Fibroblast of lung (primary cell): ENCODE data around the gene RPS6KA3. TPM values are rescaled to one million over a fixed set of nuclear protein-coding genes. Genes with fewer than 3 reads are reported as not detected.
"Not testable (repeated sequence)": the region's sequence is repeated elsewhere in the genome, so short reads cannot be mapped to it uniquely, and the experiment has no call there.

Source experiments
- DNase-seq, 2 donors: peaks; one replicate each; pipeline versions ENCODE4 v3.0.0 to v3.0.0-alpha.2; 2010; ENCODE audit warnings: low read depth in 2 of 2
- H2AFZ ChIP-seq: 2 replicates; pipeline ENCODE4 v1.5.1; 2012; ENCODE audit warnings: low read length, control low read depth, inconsistent platforms
- H3K27ac ChIP-seq: 2 replicates; pipeline ENCODE4 v1.5.1; 2011; ENCODE audit warnings: low read length, control low read depth; ENCODE audit not compliant: insufficient read depth
- H3K27me3 ChIP-seq: 2 replicates; pipeline ENCODE4 v1.5.1; 2011; ENCODE audit warnings: mild to moderate bottlenecking, low read length; ENCODE audit not compliant: control insufficient read depth, insufficient read depth
- H3K36me3 ChIP-seq: 2 replicates; pipeline ENCODE4 v1.5.1; 2011; ENCODE audit warnings: low read length; ENCODE audit not compliant: control insufficient read depth, insufficient read depth
- H3K4me1 ChIP-seq: 2 replicates; pipeline ENCODE4 v1.5.1; 2011; ENCODE audit warnings: low read length; ENCODE audit not compliant: control insufficient read depth, insufficient read depth; ENCODE audit errors: extremely low read depth
- H3K4me2 ChIP-seq: 2 replicates; pipeline ENCODE4 v1.5.1; 2011; ENCODE audit warnings: low read length, control low read depth; ENCODE audit not compliant: insufficient read depth; ENCODE audit errors: extremely low read depth
- H3K4me3 ChIP-seq, 4 experiments: fragments of 200-600 bp in 1 of 4; sonication (generic) in 1 of 4; replicated peaks in 1 of 4; 2 replicates each; pipeline ENCODE4 v1.5.1; 2011 to 2016; ENCODE audit warnings: low read length in 4 of 4, low read depth in 3 of 4, mild to moderate bottlenecking in 3 of 4, control low read depth in 2 of 4, inconsistent platforms in 1 of 4, mixed read lengths in 1 of 4; ENCODE audit not compliant: insufficient read depth in 1 of 4; ENCODE audit errors: control extremely low read depth in 1 of 4
- H3K79me2 ChIP-seq: 2 replicates; pipeline ENCODE4 v1.5.1; 2012; ENCODE audit warnings: mild to moderate bottlenecking, low read length, inconsistent platforms; ENCODE audit not compliant: control insufficient read depth, insufficient read depth
- H3K9ac ChIP-seq: 2 replicates; pipeline ENCODE4 v1.5.1; 2011; ENCODE audit warnings: mild to moderate bottlenecking, low read length, control low read depth; ENCODE audit not compliant: insufficient read depth
- H3K9me3 ChIP-seq: 2 replicates; pipeline ENCODE4 v1.5.1; 2012; ENCODE audit warnings: low read depth, low read length; ENCODE audit not compliant: control insufficient read depth, insufficient read depth
- H4K20me1 ChIP-seq: 2 replicates; pipeline ENCODE4 v1.5.1; 2011; ENCODE audit warnings: low read length; ENCODE audit not compliant: control insufficient read depth, insufficient read depth; ENCODE audit errors: extremely low read depth
- EZH2 ChIP-seq: IDR thresholded peaks from 2 replicates; pipeline ENCODE4 v1.5.1; 2012; ENCODE audit warnings: low read length, control low read depth, mild to moderate bottlenecking; ENCODE audit errors: missing control alignments
- polyA plus RNA-seq, 2 donors: library from polyadenylated mRNA; depleted of rRNA in 1 of 2; stranded (reverse) in 1 of 2; unstranded in 1 of 2; fragments of >200 nt; gene quantifications; 2 replicates each; pipeline ENCODE4 v1.2.1, GENCODE V29; 2011 to 2012; ENCODE audit warnings: missing spikeins in 1 of 2
- total RNA-seq: library from RNA; depleted of rRNA; stranded (reverse); fragments of >200 nt; gene quantifications from 2 replicates; pipeline ENCODE4 v1.2.1, GENCODE V29; 2014
- TF ChIP-seq, protein P1 (sequence below), 2 donors: IDR thresholded peaks in 1 of 2; conservative IDR thresholded peaks in 1 of 2; 1 replicate in 1 of 2; 2 replicates in 1 of 2; pipeline ENCODE4 v1.5.1; 2011 to 2012; ENCODE audit warnings: low read length in 2 of 2, control low read depth in 1 of 2, inconsistent platforms in 1 of 2, low read depth in 1 of 2, mild to moderate bottlenecking in 1 of 2

Gene RPS6KA3
- total and polyA plus RNA-seq, 2 donors (not counting 1 experiment from before 2014, with no cell fraction given) = 38.5 to 50.2 TPM

DNA sequence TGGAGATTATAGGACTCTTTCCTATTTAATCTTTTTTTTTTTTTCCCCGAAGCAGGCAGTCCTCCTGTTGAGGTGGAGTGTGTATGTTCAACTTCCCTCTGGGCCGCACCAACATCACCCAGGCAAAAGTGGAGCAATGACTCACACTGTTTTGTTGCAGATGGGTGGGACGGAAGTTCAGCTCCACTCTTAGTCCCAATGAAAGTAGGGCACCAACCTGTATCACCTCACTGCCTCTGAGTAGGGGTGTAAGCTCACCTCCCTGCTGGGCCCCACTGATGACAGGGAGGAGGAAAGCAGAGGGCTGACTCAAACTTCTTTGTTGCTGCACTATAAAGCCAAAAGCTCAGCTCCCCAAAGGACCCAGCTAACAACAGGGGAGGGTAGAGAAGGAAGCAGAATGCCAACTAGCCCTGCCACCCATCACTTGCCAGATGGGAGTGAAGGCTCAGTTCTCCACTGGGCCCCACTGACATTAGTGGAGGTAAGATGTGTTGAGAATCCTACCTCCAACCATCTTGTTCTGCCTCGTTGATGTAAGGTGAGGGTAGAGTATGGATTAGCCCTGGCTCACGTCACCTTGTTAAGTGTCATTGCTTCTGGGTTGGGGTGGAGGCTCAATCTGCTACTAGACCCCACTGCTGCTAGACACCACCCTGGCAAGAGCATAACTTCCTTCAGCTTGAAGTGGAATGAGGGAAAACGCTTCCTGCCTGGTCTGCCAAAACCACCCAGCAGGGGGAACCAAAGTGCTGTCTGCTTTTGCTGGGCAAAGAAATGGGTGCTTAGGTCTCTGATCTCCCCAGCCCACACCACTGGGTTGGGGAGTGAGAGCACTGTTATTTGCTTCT is 14.1 kb downstream of the RPS6KA3 start:
- no peak overlapping the region for H3K4me2 ChIP-seq
- H4K20me1 ChIP-seq = no peaks in the 10 kb centered on the region
- no peaks in the 10 kb centered on the region for H3K9me3 ChIP-seq
- peaks cover 2% of the 10 kb centered on the region for H3K4me1 ChIP-seq
- no peaks in the 10 kb centered on the region for H3K79me2 ChIP-seq
- no peak overlapping the region for H3K27ac ChIP-seq
- H3K9ac ChIP-seq = no peak overlapping the region
- H3K27me3 ChIP-seq = no peaks in the 10 kb centered on the region
- peak; percentile 24 to 56 for DNase-seq
- H3K4me3 ChIP-seq = no peak overlapping the region
- H2AFZ ChIP-seq = no peak overlapping the region
- no peak for TF ChIP-seq EZH2
- TF ChIP-seq, protein P1, sequence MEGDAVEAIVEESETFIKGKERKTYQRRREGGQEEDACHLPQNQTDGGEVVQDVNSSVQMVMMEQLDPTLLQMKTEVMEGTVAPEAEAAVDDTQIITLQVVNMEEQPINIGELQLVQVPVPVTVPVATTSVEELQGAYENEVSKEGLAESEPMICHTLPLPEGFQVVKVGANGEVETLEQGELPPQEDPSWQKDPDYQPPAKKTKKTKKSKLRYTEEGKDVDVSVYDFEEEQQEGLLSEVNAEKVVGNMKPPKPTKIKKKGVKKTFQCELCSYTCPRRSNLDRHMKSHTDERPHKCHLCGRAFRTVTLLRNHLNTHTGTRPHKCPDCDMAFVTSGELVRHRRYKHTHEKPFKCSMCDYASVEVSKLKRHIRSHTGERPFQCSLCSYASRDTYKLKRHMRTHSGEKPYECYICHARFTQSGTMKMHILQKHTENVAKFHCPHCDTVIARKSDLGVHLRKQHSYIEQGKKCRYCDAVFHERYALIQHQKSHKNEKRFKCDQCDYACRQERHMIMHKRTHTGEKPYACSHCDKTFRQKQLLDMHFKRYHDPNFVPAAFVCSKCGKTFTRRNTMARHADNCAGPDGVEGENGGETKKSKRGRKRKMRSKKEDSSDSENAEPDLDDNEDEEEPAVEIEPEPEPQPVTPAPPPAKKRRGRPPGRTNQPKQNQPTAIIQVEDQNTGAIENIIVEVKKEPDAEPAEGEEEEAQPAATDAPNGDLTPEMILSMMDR (conservative IDR thresholded peaks at IDR 0.05 in 1 of 2, IDR thresholded peaks at IDR 0.05 in 1 of 2; ENCODE audit: low read depth in 1 of 2, low read length in 2 of 2) = peak; percentile 54 to 74
- H3K36me3 ChIP-seq = no peaks in the 10 kb centered on the region

DNA sequence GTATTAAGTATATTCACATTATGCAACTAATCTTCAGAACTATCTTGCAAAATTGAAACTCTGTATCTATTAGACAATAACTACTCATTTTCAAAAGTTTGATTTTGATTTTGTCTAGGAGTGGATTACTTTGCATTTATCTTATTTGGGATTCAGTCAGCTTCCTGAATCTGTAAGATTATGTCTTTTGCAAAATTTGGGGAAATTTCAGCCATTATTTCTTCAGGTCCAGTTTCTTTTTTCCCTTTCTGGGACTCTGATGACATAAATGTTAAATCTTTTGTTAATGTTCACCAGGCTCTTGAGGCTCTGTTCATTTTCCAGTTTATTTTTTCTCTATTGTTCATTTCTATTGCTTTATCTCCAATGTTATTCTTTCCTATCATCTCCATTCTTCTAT is 15.0 kb downstream of the RPS6KA3 start:
- TF ChIP-seq EZH2 = no peak
- TF ChIP-seq, protein P1 (conservative IDR thresholded peaks at IDR 0.05 in 1 of 2, IDR thresholded peaks at IDR 0.05 in 1 of 2; ENCODE audit: low read depth in 1 of 2, low read length in 2 of 2) = no peak
- H3K36me3 ChIP-seq = no peaks in the 10 kb centered on the region
- no peak overlapping the region for H3K9ac ChIP-seq
- no peak overlapping the region for H3K27ac ChIP-seq
- no peak overlapping the region for H3K4me2 ChIP-seq
- DNase-seq = no peak
- H2AFZ ChIP-seq = no peak overlapping the region
- peaks cover 2% of the 10 kb centered on the region for H3K4me1 ChIP-seq
- H3K27me3 ChIP-seq = no peaks in the 10 kb centered on the region
- H3K9me3 ChIP-seq = no peaks in the 10 kb centered on the region
- H3K79me2 ChIP-seq = no peaks in the 10 kb centered on the region
- no peaks in the 10 kb centered on the region for H4K20me1 ChIP-seq
- H3K4me3 ChIP-seq = no peak overlapping the region

DNA sequence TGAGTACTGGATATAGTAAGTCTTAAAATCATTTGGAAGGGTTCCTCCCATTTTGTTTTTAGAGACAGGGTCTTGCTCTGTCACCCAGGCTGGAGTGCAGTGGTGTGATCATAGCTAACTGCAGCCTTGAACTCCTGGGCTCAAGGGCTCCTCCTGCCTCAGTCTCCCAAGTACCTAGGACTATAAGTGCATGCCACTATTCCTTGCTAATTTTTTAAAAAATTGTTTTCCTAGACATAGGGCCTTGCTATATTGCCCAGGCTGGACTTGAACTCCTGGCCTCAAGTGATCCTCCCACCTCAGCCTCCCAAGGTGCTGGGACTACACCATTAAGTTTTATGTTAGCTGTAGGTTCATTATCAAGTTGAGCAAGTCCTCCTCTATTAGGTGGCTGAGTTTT is 16.6 kb downstream of the RPS6KA3 start:
- H3K27me3 ChIP-seq, H3K4me2 ChIP-seq, H2AFZ ChIP-seq, H3K79me2 ChIP-seq, DNase-seq, H3K36me3 ChIP-seq, H4K20me1 ChIP-seq, H3K4me1 ChIP-seq, H3K27ac ChIP-seq, H3K9me3 ChIP-seq, H3K4me3 ChIP-seq, H3K9ac ChIP-seq: not testable (repeated sequence)
